Chondrocyte (in vitro differentiated cells): ENCODE results near the gene ZFAND3. TPM values are rescaled to one million over a fixed set of nuclear protein-coding genes. Genes with fewer than 3 reads are reported as not detected.
"Not testable (repeated sequence)": the region's sequence is repeated elsewhere in the genome, so short reads cannot be mapped to it uniquely, and the experiment has no call there.

Experiments used
- DNase-seq: peaks from one replicate; pipeline ENCODE4 v3.0.0; 2021; ENCODE audit warnings: mixed read lengths, low spot score
- H3K27ac Mint-ChIP-seq: one replicate; pipeline ENCODE4 v1.8.0; 2021; ENCODE audit warnings: mild to moderate bottlenecking, moderate library complexity, mixed read lengths; ENCODE audit not compliant: unreplicated experiment
- H3K27me3 Mint-ChIP-seq: 2 replicates; pipeline ENCODE4 v1.8.0; 2021; ENCODE audit warnings: low read depth, mixed read lengths
- H3K36me3 Mint-ChIP-seq: 2 replicates; pipeline ENCODE4 v1.8.0; 2021; ENCODE audit warnings: low read depth, mixed read lengths
- H3K4me1 Mint-ChIP-seq: 2 replicates; pipeline ENCODE4 v1.8.0; 2021; ENCODE audit warnings: low read depth, mild to moderate bottlenecking, mixed read lengths
- H3K4me3 Mint-ChIP-seq: one replicate; pipeline ENCODE4 v1.8.0; 2021; ENCODE audit warnings: mild to moderate bottlenecking, moderate library complexity, mixed read lengths; ENCODE audit not compliant: unreplicated experiment
- H3K9me3 Mint-ChIP-seq: 2 replicates; pipeline ENCODE4 v1.8.0; 2021; ENCODE audit warnings: low read depth, mixed read lengths
- total RNA-seq: library from RNA; stranded (reverse); gene quantifications from 3 replicates; pipeline ENCODE4 v1.2.1, GENCODE V29; 2021
- TF ChIP-seq, protein P1 (sequence below): fragments of 200-600 bp; sonication (generic); IDR thresholded peaks from 2 replicates; pipeline ENCODE4 v1.5.0; 2021; ENCODE audit warnings: antibody characterized with exemption, mild to moderate bottlenecking, moderate library complexity

The ZFAND3 gene
- total RNA-seq, 1 donor from 2014 or later, result 98.5 TPM

DNA sequence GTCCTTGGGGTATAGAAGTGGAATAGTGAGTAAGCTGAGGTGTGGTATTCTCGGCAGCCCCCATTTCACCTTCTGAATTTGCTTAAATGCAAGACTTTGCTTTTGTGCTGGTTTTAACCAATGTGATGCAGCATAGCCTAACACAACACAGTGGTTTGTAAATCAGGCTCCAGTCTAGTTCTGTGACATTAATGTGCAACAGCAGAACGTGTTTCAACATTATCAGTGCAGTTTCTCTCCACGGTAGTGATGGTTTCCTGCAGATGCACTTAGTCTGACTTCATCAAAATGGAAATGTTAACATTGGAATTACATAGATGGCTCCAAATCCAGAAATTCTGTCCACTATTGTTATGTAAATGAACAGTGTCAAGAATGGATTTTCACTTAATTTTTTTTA, 139.5 kb downstream of the ZFAND3 start:
- DNase-seq, result no peak
- no peaks in the 10 kb centered on the region for H3K4me1 Mint-ChIP-seq
- no peaks in the 10 kb centered on the region for H3K27me3 Mint-ChIP-seq
- H3K9me3 Mint-ChIP-seq, result no peaks in the 10 kb centered on the region
- no peaks in the 10 kb centered on the region for H3K36me3 Mint-ChIP-seq
- TF ChIP-seq, protein P1, sequence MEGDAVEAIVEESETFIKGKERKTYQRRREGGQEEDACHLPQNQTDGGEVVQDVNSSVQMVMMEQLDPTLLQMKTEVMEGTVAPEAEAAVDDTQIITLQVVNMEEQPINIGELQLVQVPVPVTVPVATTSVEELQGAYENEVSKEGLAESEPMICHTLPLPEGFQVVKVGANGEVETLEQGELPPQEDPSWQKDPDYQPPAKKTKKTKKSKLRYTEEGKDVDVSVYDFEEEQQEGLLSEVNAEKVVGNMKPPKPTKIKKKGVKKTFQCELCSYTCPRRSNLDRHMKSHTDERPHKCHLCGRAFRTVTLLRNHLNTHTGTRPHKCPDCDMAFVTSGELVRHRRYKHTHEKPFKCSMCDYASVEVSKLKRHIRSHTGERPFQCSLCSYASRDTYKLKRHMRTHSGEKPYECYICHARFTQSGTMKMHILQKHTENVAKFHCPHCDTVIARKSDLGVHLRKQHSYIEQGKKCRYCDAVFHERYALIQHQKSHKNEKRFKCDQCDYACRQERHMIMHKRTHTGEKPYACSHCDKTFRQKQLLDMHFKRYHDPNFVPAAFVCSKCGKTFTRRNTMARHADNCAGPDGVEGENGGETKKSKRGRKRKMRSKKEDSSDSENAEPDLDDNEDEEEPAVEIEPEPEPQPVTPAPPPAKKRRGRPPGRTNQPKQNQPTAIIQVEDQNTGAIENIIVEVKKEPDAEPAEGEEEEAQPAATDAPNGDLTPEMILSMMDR, result no peak
- H3K4me3 Mint-ChIP-seq, result no peak overlapping the region
- H3K27ac Mint-ChIP-seq, result no peak overlapping the region

DNA sequence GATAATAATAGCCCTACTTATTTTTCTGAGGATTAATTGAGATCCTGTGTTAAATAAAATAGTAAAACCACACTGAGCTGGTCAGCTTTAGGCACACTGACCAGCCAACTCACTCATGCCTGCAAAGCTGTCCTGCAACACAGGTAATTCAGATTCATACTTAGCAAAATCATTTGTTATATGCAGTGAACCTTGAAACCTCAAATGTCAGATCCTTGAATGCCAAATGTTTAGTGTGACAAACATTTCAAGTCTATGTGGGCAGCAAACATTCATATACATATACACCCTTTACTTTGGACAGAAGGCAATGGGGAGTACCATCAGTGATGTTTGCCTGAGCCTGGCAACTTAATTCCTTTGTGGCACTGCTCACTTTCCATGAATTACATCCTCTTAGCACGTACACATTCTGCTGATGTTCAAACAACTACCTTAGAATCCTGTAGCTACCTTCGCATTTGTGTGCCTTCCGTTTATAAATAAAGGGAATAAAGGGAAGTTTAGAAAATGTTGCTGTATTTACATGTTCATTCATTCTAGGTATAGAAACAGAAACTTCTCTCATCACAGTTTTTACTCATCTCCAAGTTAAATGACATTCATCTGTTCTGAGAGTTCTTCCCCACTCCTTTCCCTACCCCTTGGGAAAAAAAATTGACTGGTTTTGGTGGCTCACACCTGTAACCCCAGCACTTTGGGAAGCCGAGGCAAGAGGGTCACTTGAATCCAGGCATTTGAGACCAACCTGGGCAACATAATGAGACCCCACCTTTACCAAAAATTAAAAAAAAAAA, 140.8 kb downstream of the ZFAND3 start:
- Mint-ChIP-seq H3K4me1 (peaks cover under 1% of the 10 kb centered on the region), H3K4me3 (no peak overlapping the region), H3K9me3 (no peaks in the 10 kb centered on the region), H3K27ac (no peak overlapping the region), H3K36me3 (no peaks in the 10 kb centered on the region), H3K27me3 (no peaks in the 10 kb centered on the region)
- no peak for DNase-seq
- TF ChIP-seq, protein P1, result no peak

DNA sequence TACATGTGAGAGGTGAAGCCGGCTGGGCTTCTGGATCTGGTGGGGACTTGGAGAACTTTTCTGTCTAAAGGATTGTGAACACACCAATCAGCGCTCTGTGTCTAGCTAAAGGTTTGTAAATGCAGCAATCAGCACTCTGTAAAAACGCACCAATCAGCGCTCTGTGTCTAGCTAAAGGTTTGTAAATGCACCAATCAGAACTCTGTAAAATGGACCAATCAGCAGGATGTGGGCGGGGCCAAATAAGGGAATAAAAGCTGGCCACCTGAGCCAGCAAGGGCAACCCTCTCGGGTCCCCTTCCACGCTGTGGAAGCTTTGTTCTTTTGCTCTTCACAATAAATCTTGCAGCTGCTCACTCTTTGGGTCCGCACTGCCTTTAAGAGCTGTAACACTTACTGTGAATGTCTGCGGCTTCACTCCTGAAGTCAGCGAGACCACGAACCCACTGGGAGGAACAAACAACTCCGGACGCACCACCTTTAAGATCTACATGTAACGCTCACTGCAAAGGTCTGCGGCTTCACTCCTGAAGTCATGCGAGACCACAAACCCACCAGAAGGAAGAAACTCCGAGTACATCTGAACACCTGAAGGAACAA, 143.1 kb downstream of the ZFAND3 start:
- H3K27ac Mint-ChIP-seq, H3K9me3 Mint-ChIP-seq, H3K4me3 Mint-ChIP-seq, H3K27me3 Mint-ChIP-seq, H3K36me3 Mint-ChIP-seq, DNase-seq: not testable (repeated sequence)
- peaks cover 14% of the 10 kb centered on the region for H3K4me1 Mint-ChIP-seq

DNA sequence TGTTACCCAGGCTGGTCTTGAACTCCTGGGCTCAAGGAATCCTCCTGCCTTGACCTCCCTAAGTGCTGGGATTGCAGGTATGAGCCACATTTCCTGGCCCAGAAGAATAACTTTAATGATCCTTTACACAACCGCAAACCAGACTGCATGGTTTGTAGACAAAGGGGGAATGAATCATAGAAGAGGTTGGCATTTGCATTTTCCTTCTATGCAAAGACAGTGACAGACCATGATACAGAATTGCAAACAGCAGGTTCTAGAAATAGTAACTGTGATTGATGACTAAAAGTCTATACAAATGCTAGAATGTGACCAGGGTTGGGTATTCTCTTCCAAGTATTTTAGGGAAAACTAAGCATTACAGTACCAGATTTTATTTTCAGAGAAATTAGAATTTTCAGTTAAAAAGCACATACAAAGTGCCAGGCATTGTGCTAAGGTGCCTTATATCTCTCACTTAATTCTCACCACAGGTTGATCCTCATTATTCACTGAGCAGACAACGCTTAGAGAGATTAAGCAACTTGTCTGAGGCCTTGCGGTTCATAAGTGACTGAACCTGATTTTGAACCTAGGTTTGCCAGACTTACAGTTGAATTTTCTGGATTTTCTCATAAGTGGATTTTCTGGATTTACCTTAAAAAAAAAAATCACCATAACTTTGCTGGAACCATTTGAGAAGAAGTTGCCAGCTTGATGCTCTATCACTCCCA, 146.6 kb downstream of the ZFAND3 start:
- Mint-ChIP-seq H3K36me3 (peaks cover 5% of the 10 kb centered on the region), H3K9me3 (peaks cover 9% of the 10 kb centered on the region), H3K4me1 (peaks cover 31% of the 10 kb centered on the region), H3K4me3 (no peak overlapping the region), H3K27ac (peak overlapping the region; percentile 53), H3K27me3 (no peaks in the 10 kb centered on the region)
- DNase-seq, result no peak
- TF ChIP-seq, protein P1, result no peak

DNA sequence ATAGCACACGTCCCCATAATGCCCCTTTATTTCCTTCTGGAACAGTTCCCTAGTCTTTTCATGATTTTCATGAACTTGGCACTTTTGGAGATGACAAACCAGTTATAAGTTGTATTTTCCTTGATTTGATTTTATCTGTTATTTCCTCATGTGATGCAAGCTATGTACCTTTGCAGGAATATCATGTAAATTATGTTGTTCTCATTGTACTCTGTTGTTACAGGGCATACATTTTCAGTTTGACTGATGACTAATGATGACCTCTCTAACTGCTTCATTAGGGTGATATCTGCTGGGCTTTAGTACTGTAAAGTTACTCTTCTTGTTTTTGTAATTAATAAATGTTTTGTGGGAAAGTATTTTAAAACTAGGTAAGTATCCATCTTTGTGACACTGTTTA, 147.3 kb downstream of the ZFAND3 start:
- Mint-ChIP-seq H3K4me1 (peaks cover 33% of the 10 kb centered on the region), H3K36me3 (peaks cover 5% of the 10 kb centered on the region), H3K4me3 (no peak overlapping the region), H3K27me3 (no peaks in the 10 kb centered on the region), H3K27ac (no peak overlapping the region), H3K9me3 (peaks cover 9% of the 10 kb centered on the region)
- no peak for DNase-seq
- TF ChIP-seq, protein P1, result no peak
